Inflammatory macrophage treated with lipopolysaccharide for 1 hour (primary cell): ENCODE measurements around the gene GRIP1.
A peak's percentile ranks its signal among the peaks of the same experiment; 100 is the strongest.

Experiments
- DNase-seq, 2 donors: peaks; one replicate each; pipeline ENCODE4 v3.0.0-alpha.2; 2020 to 2022

The GRIP1 gene

GRCh38 chr12:66644151-66644550 lies 34.7 kb downstream of the GRIP1 start:
- DNase-seq = no peak

GRCh38 chr12:66640691-66641460 lies 38.0 kb downstream of the GRIP1 start:
- no peak for DNase-seq

DNA sequence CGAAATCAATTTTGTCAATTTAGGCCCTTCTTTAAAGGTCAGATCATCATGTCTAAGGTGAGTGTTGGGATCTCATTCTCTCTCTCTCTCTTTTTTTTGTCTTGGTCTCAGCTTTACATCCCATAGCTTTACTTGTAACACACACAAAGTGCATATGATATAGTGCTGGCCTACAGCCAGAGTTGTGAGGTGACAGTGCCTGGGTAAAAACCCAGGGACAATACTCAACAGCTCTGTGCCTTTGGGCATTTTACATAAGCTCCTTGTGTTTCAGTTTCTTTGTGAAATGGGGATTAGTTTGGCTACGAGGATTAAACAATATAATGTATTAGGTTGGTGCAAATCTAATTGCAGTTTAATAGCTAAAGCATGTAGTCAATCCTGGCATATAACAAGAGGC lies 40.2 kb downstream of the GRIP1 start:
- no peak for DNase-seq

GRCh38 chr12:66637699-66638301 lies 41.1 kb downstream of the GRIP1 start:
- DNase-seq = no peak

DNA sequence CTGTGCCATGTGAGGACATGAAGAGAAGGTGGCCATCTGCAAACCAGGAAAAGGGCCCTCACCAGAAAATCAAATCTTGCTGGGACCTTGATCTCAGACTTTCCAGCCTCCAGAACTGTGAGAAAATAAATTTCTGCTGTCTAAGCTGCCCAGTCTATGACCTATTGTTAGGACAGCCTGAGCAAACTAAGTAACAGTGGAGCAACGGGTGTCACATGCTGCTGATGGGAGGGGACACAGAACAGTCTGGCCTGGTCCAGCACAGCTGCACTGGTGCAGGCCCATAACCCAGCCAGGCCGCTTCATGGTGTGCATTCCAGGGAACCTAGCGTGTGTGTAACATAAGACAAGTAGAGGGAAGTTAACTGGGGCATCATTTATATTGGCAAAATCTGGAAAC lies 42.1 kb downstream of the GRIP1 start:
- no peak for DNase-seq

DNA sequence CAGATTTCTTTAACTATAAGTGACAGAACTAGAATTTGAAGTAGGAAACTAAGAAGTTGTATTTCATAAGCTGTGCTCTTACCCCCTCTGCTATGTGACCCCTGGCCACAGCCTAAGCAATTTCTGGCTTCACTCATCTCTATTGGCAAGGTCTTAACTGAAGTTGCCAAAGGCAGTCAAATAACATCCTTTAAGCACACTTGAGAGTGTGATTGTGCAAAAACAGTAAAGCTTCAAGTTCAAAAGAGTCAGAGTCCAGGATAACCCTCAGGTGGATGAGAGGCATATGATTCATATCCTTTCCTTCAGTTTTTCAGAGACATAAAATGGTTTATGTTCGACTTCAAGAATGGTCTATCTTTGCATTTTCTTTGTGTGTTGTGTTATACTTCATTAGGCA lies 45.2 kb downstream of the GRIP1 start:
- DNase-seq = no peak

GRCh38 chr12:66629138-66629870 lies 49.6 kb downstream of the GRIP1 start:
- DNase-seq = no peak

DNA sequence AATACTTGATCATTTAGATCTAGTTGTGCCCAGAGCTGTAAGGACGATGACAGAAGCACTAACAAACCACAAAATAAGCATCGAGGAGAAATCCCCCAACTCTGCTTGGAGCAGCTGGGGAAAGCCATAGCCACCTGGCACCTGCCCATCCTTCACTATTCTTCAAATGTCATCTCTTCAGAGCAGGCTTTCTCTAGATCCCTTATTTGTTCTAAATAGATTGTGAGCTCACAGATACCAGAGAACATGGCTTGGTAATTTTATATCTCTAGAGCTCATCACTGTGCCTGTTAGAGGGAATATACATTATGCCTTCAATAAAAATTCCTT lies 50.9 kb downstream of the GRIP1 start:
- DNase-seq = no peak

GRCh38 chr12:66627270-66627987 lies 51.4 kb downstream of the GRIP1 start:
- no peak for DNase-seq

GRCh38 chr12:66624806-66625205 lies 54.1 kb downstream of the GRIP1 start:
- DNase-seq = peak; percentile 16 to 52

- DNase-seq = peak; percentile 63 to 78
Measured at GRCh38 chr12:66623455-66623854, 55.4 kb downstream of the GRIP1 start.

DNA sequence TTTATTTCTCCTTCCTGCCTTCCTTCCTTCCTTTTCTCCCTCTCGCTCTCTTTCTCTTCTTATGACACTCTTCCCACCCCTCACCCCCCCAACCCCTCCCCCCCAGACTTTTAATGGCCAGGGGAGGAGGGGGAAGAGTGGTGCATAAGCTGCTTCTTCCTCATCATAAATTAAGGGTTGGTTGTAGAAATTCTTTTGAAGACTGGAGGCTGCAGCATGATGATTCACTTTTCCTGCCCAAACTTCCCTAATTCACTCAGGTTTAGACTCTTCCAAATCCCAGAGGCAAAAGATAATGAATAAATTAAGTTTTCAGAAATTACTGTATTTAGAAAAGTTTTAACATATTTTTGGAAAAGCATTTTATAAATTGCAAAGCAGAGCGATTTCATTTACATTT lies 58.2 kb downstream of the GRIP1 start:
- peak; percentile 17 to 20 for DNase-seq

- DNase-seq = no peak
Measured at GRCh38 chr12:66620026-66620425, 58.9 kb downstream of the GRIP1 start.

DNA sequence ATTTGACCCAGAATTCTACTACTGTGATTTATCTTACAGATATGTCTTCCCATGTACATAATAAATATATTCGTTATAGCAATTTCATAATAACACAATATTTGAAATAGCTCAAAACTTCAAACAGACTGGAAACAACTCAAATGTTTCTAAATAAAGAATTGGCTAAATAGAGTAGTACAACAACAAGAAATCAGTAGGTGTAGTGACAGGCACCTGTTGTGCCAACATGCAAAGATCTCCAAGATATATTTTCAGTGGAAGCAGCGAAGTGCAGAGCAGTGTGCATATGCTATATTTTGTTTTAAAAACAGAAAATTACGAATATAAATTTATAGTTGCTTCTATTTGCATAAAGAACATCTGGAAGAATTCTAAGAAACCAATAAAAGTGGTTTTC lies 60.9 kb downstream of the GRIP1 start:
- DNase-seq = no peak

DNA sequence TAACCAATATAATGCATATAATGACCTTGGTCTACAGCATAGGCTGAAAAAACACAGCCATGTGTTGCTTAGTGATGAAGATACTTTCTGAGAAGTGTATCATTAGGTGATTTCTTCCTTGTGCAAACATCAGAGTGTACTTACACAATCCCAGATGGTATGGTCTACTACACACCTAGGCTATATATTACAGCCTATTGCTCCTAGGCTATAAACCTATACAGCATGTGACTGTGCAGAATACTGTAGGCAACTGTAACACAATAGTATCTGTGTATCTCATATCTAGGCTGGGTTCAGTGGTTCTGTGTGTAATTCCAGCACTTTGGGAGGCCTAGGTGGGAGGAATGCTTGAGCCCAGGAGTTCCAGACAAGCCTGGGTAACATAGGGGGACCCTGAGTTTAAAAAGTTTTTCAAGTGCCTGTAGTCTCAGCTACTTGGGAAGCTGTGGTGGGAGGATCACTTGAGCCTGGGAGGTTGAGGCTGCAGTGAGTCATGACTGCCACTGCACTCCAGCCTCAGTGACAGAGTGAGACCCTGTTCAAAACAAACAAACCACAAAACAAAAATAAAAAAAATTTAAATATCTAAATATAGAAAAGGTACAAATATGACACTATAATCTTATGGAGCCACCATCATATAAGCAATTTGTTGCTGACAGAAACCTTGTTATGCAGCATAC lies 66.6 kb downstream of the GRIP1 start:
- no peak for DNase-seq

GRCh38 chr12:66607147-66607546 lies 71.7 kb downstream of the GRIP1 start:
- no peak for DNase-seq

DNA sequence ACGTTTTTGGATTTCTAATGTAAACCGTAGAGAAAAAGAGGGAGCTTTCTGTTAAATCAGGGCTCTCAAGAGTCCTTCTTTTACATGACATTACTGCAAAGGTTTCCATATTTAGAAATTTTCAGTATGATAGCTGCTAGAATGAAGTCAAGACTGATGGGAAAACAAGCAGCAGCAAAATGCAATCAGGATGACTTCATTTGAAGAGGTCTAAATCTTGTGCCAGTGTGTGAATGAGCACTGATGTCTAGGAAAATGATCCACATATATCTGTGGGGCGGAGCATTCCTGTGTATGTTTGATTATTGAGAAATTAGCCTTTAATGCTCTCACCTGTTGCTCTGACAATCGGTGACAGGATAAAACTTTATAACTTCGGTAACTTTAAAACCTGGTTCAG lies 73.6 kb downstream of the GRIP1 start:
- no peak for DNase-seq

- DNase-seq = no peak
Measured at GRCh38 chr12:66603981-66604479, 74.8 kb downstream of the GRIP1 start.

- no peak for DNase-seq
Measured at GRCh38 chr12:66603461-66603860, 75.4 kb downstream of the GRIP1 start.

DNA sequence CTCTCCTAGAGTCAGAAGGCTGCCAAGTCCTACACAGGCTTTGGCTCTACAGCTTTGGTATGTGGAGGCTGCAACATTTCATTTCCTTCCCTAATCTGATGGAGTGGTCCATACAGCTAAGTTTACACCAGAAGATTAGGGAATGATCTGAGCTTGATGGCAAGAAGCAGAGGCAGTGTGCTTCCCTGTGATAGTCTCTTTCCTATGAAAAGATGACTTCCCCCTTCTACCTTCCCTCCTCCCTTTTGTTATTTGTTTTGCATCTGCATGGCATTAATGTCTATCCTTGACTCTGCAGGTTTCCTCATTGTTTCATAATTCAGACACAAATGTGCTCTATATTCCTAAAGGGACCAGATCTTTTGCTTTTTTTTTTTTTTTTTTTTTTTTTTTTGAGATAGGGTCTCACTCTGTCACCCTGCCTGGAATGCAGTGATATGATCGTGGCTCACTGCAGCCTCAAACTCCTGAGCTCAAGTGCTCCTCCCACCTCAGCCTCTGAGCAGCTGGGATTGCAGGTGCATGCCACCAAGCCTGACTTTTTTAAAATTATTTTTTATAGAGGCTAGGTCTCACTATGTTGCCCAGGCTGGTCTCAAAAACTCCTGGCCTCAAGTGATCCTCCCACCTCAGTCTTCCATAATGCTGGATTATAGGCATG lies 76.3 kb downstream of the GRIP1 start:
- no peak for DNase-seq

GRCh38 chr12:66600903-66601302 lies 78.0 kb downstream of the GRIP1 start:
- no peak for DNase-seq

DNA sequence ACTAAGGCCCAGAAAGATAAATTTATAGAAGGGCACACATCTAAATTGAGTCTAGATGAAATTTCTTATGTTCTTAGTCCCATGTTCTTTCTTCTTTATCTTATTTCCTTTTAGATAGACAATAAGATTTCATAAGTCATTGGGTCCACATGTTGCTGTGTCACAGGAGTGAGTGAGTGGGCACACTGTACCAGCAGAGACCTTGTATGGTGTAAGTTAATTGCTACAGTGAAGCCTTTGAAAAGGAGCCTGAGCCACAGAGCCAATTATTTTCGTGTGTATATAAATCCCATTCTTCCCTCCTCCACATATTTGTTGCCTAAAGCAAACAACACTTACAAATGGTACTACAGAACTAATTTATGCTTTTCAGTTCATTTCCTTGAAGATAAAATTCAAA lies 79.1 kb downstream of the GRIP1 start:
- peak in 1 of 2 donors; percentile 61 for DNase-seq
